Measurements from ENCODE around the gene GRM7. TPM values are rescaled to one million over a fixed set of nuclear protein-coding genes. Genes with fewer than 3 reads are reported as not detected.

GRM7 gene
- total and polyA plus RNA-seq, 9 of the 15 experiments (the other 6 are each of a cell fraction or from before 2014, with no cell fraction given), result not detected

GRCh38 chr3:6862041-6862879, 1.3 kb downstream of the GRM7 start:
- ATAC-seq, result no peak

More at GRCh38 chr3:6862041-6862879, 1.3 kb downstream of the GRM7 start:
- Histone ChIP-seq H4K20me1 (replicated peaks; ENCODE audit: control insufficient read depth, insufficient read depth, low read length) (no peaks in the 10 kb centered on the region), H3K79me2 (ENCODE audit: control insufficient read depth, insufficient read depth, low read length) (no peaks in the 10 kb centered on the region), H2AFZ (ENCODE audit: low read depth, low read length) (no peak overlapping the region), H3K9me3 (replicated peaks; ENCODE audit: control insufficient read depth, insufficient read depth, low read depth, low read length) (no peaks in the 10 kb centered on the region), H3K36me3 (ENCODE audit: control insufficient read depth, insufficient read depth, low read length) (no peaks in the 10 kb centered on the region), H3K27ac (ENCODE audit: extremely low read depth, low read depth, low read length) (no peak overlapping the region), H3K4me3 (no peak overlapping the region), H3K4me1 (replicated peaks in 1 of 2; ENCODE audit: control insufficient read depth in 2 of 2, insufficient read depth in 2 of 2, low read length in 2 of 2) (peaks cover 0 to 3% of the 10 kb centered on the region in 2 experiments; a peak in 1 of 5 replicates), H3K27me3 (ENCODE audit: control insufficient read depth in 2 of 2, insufficient read depth in 2 of 2, low read length in 2 of 2) (peaks cover 0 to 8% of the 10 kb centered on the region in 2 experiments; a peak in 2 of 5 replicates), H3K9ac (ENCODE audit: insufficient read depth in 1 of 2, low read depth in 2 of 2, low read length in 2 of 2) (no peak overlapping the region), H3K9me1 (ENCODE audit: control insufficient read depth, insufficient read depth, low read length) (no peaks in the 10 kb centered on the region), H3K4me2 (ENCODE audit: insufficient read depth, low read length) (no peak overlapping the region)
- intact Hi-C loops (cut with micrococcal nuclease) (no loop called here), in situ Hi-C loops (cut with MboI) (no loop called here)
- no TSS peak for BruUV-seq (replicated peaks)
- CTCF ChIA-PET (ENCODE audit: low intra/inter-chr PET ratio), result no interaction called here
- DNase-seq (ENCODE audit: extremely low read depth in 1 of 4, low spot score in 3 of 4) (no peak), FAIRE-seq (no peak)
- under 1% methylated on average over 44 of the region's 45 CpGs for WGBS (ENCODE audit: insufficient coverage, low coverage, missing lambda C conversion rate)
- TF ChIP-seq CBFB (CRISPR knock-in tag; IDR thresholded peaks at IDR 0.05), result no peak
- TF ChIP-seq HLTF (IDR thresholded peaks at IDR 0.05), result no peak
- no peak for TF ChIP-seq SMC3 (conservative IDR thresholded peaks at IDR 0.05; ENCODE audit: insufficient read depth, low read depth, low read length)
- TF ChIP-seq KDM1A (IDR thresholded peaks at IDR 0.05), result no peak
- TF ChIP-seq MXD1 (CRISPR knock-in tag; IDR thresholded peaks at IDR 0.05; ENCODE audit: borderline replicate concordance, poor library complexity, severe bottlenecking), result no peak
- no peak for TF ChIP-seq CCNT2 (IDR thresholded peaks at IDR 0.05; ENCODE audit: borderline replicate concordance, extremely low read depth, insufficient read length, low read depth, low read length)
- TF ChIP-seq SMARCE1 (IDR thresholded peaks at IDR 0.05), result no peak
- TF ChIP-seq KHSRP (IDR thresholded peaks at IDR 0.05), result no peak
- no peak for TF ChIP-seq HDAC1 (IDR thresholded peaks at IDR 0.05)
- TF ChIP-seq SREBF1 (IDR thresholded peaks at IDR 0.05; ENCODE audit: borderline replicate concordance, low read depth, low read length), result no peak
- TF ChIP-seq EGR1 (conservative IDR thresholded peaks at IDR 0.05), result no peak
- TF ChIP-seq ZNF217 (CRISPR knock-in tag; IDR thresholded peaks at IDR 0.05), result no peak
- no peak for TF ChIP-seq MAZ (CRISPR knock-in tag; conservative IDR thresholded peaks at IDR 0.05 in 1 of 2, IDR thresholded peaks at IDR 0.05 in 1 of 2)
- TF ChIP-seq ZSCAN29 (IDR thresholded peaks at IDR 0.05), result no peak
- TF ChIP-seq ZNF449 (CRISPR knock-in tag; IDR thresholded peaks at IDR 0.05), result no peak
- no peak for TF ChIP-seq ZFP30 (CRISPR knock-in tag; IDR thresholded peaks at IDR 0.05; ENCODE audit: borderline replicate concordance)
- TF ChIP-seq RBM14 (IDR thresholded peaks at IDR 0.05; ENCODE audit: borderline replicate concordance, insufficient read depth, low read depth, low read length), result no peak
- POLR2A ChIA-PET, result interaction anchor here (1.0 kb wide), 1 partner anchor 9 kb away, joined by 5 read pairs; no protein-coding TSS in a partner anchor

All from K562 (cell line).